GM19324 (cell line): ENCODE measurements around the gene UBE2E1.

Experiments
- ATAC-seq: cut with Tn5 transposase; IDR thresholded peaks from one replicate; pipeline ENCODE4 v1.9.1; 2021; ENCODE audit warnings: mild to moderate bottlenecking, moderate library complexity; ENCODE audit not compliant: unreplicated experiment, low FRiP score

Gene UBE2E1

DNA sequence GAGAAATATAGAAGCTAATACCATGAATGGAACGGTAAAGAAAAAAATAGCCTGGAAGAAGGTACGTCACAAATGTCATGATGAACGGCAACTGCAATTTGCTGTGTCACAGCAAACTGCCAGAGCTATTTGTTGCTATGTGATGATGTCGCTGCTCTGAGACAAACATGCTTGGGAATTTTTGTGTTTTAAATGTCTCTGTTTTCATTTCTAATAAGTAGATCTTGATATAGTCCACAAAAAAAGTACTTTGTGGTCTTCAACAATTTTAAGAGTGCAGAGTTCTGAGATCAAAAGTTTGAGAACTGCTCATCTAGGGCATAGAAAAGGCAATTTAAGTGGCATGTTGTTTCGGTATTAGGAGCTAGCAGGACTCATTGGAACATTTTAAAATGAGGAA is 135.0 kb downstream of the UBE2E1 start:
- ATAC-seq: no peak
